Liver (tissue), 9 donors: ENCODE measurements around the gene MEDAG. TPM values are rescaled to one million over a fixed set of nuclear protein-coding genes. Genes with fewer than 3 reads are reported as not detected.

Experiments
- DNase-seq: peaks from one replicate; pipeline ENCODE4 v3.0.0-alpha.2; 2017; ENCODE audit warnings: low spot score
- H3K27ac ChIP-seq, 2 donors: one replicate each; pipeline ENCODE4 v1.7.0; 2013; ENCODE audit warnings: inconsistent platforms in 2 of 2, low read length in 2 of 2, control low read depth in 1 of 2, low read depth in 1 of 2, mild to moderate bottlenecking in 1 of 2
- H3K27me3 ChIP-seq, 4 donors: one replicate each; pipeline versions ENCODE4 v1.6.1 to v1.7.0; 2013; ENCODE audit warnings: low read length in 3 of 4, inconsistent platforms in 1 of 4, mild to moderate bottlenecking in 1 of 4, moderate library complexity in 1 of 4; ENCODE audit not compliant: control insufficient read depth in 4 of 4, insufficient read depth in 4 of 4
- H3K36me3 ChIP-seq, 4 donors: one replicate each; pipeline versions ENCODE4 v1.6.1 to v1.7.0; 2013; ENCODE audit warnings: low read length in 3 of 4, mild to moderate bottlenecking in 3 of 4, low read depth in 1 of 4, moderate library complexity in 1 of 4; ENCODE audit not compliant: control insufficient read depth in 4 of 4, insufficient read depth in 3 of 4
- H3K4me1 ChIP-seq, 4 donors: one replicate each; pipeline versions ENCODE4 v1.6.1 to v1.7.0; 2013; ENCODE audit warnings: low read length in 3 of 4, mild to moderate bottlenecking in 3 of 4, moderate library complexity in 1 of 4; ENCODE audit not compliant: control insufficient read depth in 4 of 4, insufficient read depth in 4 of 4
- H3K4me3 ChIP-seq, 3 donors: one replicate each; pipeline versions ENCODE4 v1.6.1 to v1.7.0; 2013; ENCODE audit warnings: low read length in 3 of 3, control low read depth in 1 of 3, low read depth in 1 of 3, mild to moderate bottlenecking in 1 of 3
- H3K9ac ChIP-seq, 2 donors: one replicate each; pipeline ENCODE4 v1.7.0; 2013; ENCODE audit warnings: low read length in 2 of 2, mild to moderate bottlenecking in 2 of 2, moderate library complexity in 2 of 2, control low read depth in 1 of 2, low read depth in 1 of 2
- H3K9me3 ChIP-seq, 4 donors: one replicate each; pipeline versions ENCODE4 v1.6.1 to v1.7.0; 2013; ENCODE audit warnings: low read length in 3 of 4; ENCODE audit not compliant: control insufficient read depth in 4 of 4
- EGR1 ChIP-seq, 2 donors: IDR thresholded peaks; 2 replicates each; pipeline ENCODE4 v1.6.1; 2016 to 2018; ENCODE audit warnings: antibody characterized with exemption in 2 of 2, low read depth in 2 of 2
- FOXA1 ChIP-seq: IDR thresholded peaks from 2 replicates; pipeline ENCODE4 v1.6.1; 2016; ENCODE audit warnings: antibody characterized with exemption
- FOXA2 ChIP-seq: IDR thresholded peaks from 2 replicates; pipeline ENCODE4 v1.6.1; 2016; ENCODE audit warnings: antibody characterized with exemption
- GABPA ChIP-seq, 2 donors: IDR thresholded peaks in 1 of 2; conservative IDR thresholded peaks in 1 of 2; 2 replicates each; pipeline ENCODE4 v1.6.1; 2016; ENCODE audit warnings: antibody characterized with exemption in 2 of 2, mild to moderate bottlenecking in 1 of 2, moderate library complexity in 1 of 2
- HNF4A ChIP-seq, 2 donors: conservative IDR thresholded peaks; 2 replicates each; pipeline ENCODE4 v1.6.1; 2016; ENCODE audit warnings: antibody characterized with exemption in 2 of 2, mild to moderate bottlenecking in 2 of 2
- JUND ChIP-seq, 2 donors: IDR thresholded peaks; 2 replicates each; pipeline ENCODE4 v1.6.1; 2016; ENCODE audit warnings: antibody characterized with exemption in 2 of 2
- MAX ChIP-seq: IDR thresholded peaks from 2 replicates; pipeline ENCODE4 v1.6.1; 2016; ENCODE audit warnings: antibody characterized with exemption
- NR2F2 ChIP-seq: IDR thresholded peaks from 2 replicates; pipeline ENCODE4 v1.6.1; 2016; ENCODE audit warnings: antibody characterized with exemption
- RAD21 ChIP-seq, 2 donors: IDR thresholded peaks; 2 replicates each; pipeline ENCODE4 v1.6.1; 2016; ENCODE audit warnings: antibody characterized with exemption in 2 of 2, mild to moderate bottlenecking in 2 of 2
- RXRA ChIP-seq, 2 donors: IDR thresholded peaks; 2 replicates each; pipeline ENCODE4 v1.6.1; 2017 to 2018; ENCODE audit warnings: antibody characterized with exemption in 2 of 2, mild to moderate bottlenecking in 1 of 2
- SP1 ChIP-seq: IDR thresholded peaks from 2 replicates; pipeline ENCODE4 v1.6.1; 2018; ENCODE audit warnings: antibody characterized with exemption, mild to moderate bottlenecking
- WGBS: extraction: QIAGEN DNeasy Blood & Tissue Kit; methylation state at CpG from one replicate; pipeline ENCODE4 v1.1.7; 2013; 5-methylcytosine and 5-hydroxymethylcytosine counted together
- polyA plus RNA-seq, 2 donors: library from polyadenylated mRNA; stranded (reverse) in 1 of 2; unstranded in 1 of 2; fragments of 200-250 nt in 1 of 2; fragments of >200 nt in 1 of 2; fragmentation: Nextera tagmentation in 1 of 2; extraction: Ambion mirVana in 1 of 2; gene quantifications; one replicate each; pipeline versions ENCODE4 v1.2.1 to v1.2.3, GENCODE V29; 2013 to 2015
- total RNA-seq, 2 donors: library from RNA; depleted of rRNA; stranded (reverse); fragments of >200 nt; gene quantifications; one replicate each; pipeline ENCODE4 v1.2.3, GENCODE V29; 2014
- TF ChIP-seq, protein P1 (sequence below): IDR thresholded peaks from 2 replicates; pipeline ENCODE4 v1.6.1; 2016; ENCODE audit warnings: antibody characterized with exemption
- TF ChIP-seq, protein P2 (sequence below): IDR thresholded peaks from 2 replicates; pipeline ENCODE4 v1.6.1; 2016; ENCODE audit warnings: antibody characterized with exemption, mild to moderate bottlenecking
- TF ChIP-seq, protein P3 (sequence below): IDR thresholded peaks from 2 replicates; pipeline ENCODE4 v1.6.1; 2016; ENCODE audit warnings: antibody characterized with exemption
- donor health status: healthy.
- donor health status: healthy.
- donor health status: healthy.
- donor health status: healthy.
- donor health status: healthy.

Gene MEDAG
- total and polyA plus RNA-seq, 4 donors, result 0.05 to 0.50 (median 0.27) TPM

DNA sequence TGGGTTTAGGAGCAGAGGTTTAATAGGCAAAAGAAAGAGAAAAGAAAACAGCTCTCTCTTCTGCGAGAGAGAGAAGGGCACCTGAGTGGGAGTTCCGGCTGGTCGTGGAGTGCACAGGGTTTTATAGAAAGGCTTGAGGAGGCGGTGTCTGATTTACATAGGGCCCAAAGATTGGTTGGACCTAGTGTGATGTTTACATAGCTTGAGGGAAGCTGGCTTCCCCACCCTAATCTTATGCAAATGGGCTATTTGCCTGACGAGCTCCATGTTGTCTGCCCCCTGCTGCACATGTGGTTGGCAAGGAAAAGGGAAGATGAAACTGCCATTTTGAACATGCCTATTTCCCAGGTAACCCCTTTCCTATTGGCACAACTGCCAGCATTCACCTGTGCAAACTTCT is 21.5 kb upstream of the MEDAG start:
- WGBS, result 93% methylated on average over 5 of the region's 5 CpGs
- Histone ChIP-seq H3K4me1 (no peaks in the 10 kb centered on the region), H3K9ac (no peak overlapping the region), H3K9me3 (peaks cover 0 to 7% (median 0%) of the 10 kb centered on the region in 4 donors), H3K27ac (no peak overlapping the region), H3K4me3 (no peak overlapping the region), H3K36me3 (no peaks in the 10 kb centered on the region), H3K27me3 (no peaks in the 10 kb centered on the region)
- TF ChIP-seq, protein P1, sequence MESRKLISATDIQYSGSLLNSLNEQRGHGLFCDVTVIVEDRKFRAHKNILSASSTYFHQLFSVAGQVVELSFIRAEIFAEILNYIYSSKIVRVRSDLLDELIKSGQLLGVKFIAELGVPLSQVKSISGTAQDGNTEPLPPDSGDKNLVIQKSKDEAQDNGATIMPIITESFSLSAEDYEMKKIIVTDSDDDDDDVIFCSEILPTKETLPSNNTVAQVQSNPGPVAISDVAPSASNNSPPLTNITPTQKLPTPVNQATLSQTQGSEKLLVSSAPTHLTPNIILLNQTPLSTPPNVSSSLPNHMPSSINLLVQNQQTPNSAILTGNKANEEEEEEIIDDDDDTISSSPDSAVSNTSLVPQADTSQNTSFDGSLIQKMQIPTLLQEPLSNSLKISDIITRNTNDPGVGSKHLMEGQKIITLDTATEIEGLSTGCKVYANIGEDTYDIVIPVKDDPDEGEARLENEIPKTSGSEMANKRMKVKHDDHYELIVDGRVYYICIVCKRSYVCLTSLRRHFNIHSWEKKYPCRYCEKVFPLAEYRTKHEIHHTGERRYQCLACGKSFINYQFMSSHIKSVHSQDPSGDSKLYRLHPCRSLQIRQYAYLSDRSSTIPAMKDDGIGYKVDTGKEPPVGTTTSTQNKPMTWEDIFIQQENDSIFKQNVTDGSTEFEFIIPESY, result no peak
- TF ChIP-seq SP1, result no peak
- TF ChIP-seq, protein P2, sequence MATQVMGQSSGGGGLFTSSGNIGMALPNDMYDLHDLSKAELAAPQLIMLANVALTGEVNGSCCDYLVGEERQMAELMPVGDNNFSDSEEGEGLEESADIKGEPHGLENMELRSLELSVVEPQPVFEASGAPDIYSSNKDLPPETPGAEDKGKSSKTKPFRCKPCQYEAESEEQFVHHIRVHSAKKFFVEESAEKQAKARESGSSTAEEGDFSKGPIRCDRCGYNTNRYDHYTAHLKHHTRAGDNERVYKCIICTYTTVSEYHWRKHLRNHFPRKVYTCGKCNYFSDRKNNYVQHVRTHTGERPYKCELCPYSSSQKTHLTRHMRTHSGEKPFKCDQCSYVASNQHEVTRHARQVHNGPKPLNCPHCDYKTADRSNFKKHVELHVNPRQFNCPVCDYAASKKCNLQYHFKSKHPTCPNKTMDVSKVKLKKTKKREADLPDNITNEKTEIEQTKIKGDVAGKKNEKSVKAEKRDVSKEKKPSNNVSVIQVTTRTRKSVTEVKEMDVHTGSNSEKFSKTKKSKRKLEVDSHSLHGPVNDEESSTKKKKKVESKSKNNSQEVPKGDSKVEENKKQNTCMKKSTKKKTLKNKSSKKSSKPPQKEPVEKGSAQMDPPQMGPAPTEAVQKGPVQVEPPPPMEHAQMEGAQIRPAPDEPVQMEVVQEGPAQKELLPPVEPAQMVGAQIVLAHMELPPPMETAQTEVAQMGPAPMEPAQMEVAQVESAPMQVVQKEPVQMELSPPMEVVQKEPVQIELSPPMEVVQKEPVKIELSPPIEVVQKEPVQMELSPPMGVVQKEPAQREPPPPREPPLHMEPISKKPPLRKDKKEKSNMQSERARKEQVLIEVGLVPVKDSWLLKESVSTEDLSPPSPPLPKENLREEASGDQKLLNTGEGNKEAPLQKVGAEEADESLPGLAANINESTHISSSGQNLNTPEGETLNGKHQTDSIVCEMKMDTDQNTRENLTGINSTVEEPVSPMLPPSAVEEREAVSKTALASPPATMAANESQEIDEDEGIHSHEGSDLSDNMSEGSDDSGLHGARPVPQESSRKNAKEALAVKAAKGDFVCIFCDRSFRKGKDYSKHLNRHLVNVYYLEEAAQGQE, result no peak
- TF ChIP-seq FOXA1, result no peak
- no peak for TF ChIP-seq EGR1 (IDR thresholded peaks at IDR 0.05; ENCODE audit: low read depth in 2 of 2)
- no peak for DNase-seq

- Histone ChIP-seq H3K9me3 (peaks cover 0 to 7% (median 0%) of the 10 kb centered on the region in 4 donors), H3K36me3 (no peaks in the 10 kb centered on the region), H3K9ac (no peak overlapping the region), H3K4me3 (no peak overlapping the region), H3K4me1 (no peaks in the 10 kb centered on the region), H3K27ac (no peak overlapping the region), H3K27me3 (no peaks in the 10 kb centered on the region)
- TF ChIP-seq GABPA (IDR thresholded peaks at IDR 0.05 in 1 of 2, conservative IDR thresholded peaks at IDR 0.05 in 1 of 2) (no peak), HNF4A (conservative IDR thresholded peaks at IDR 0.05) (no peak), RXRA (IDR thresholded peaks at IDR 0.05) (no peak), FOXA2 (no peak), MAX (no peak), NR2F2 (no peak), RAD21 (IDR thresholded peaks at IDR 0.05) (no peak), EGR1 (IDR thresholded peaks at IDR 0.05; ENCODE audit: low read depth in 2 of 2) (no peak), JUND (IDR thresholded peaks at IDR 0.05) (no peak)
- TF ChIP-seq, protein P3, sequence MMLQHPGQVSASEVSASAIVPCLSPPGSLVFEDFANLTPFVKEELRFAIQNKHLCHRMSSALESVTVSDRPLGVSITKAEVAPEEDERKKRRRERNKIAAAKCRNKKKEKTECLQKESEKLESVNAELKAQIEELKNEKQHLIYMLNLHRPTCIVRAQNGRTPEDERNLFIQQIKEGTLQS, result no peak
- TF ChIP-seq, protein P1, result no peak
- DNase-seq, result no peak
- 89% methylated on average over 3 of the region's 3 CpGs for WGBS
Measured at GRCh38 chr13:30889196-30889690, 16.8 kb upstream of the MEDAG start.
